IPS DF 19.7 (cell line): ENCODE measurements around the gene SLC12A7.
"Not testable (repeated sequence)": the region's sequence is repeated elsewhere in the genome, so short reads cannot be mapped to it uniquely, and the experiment has no call there.

Experiments
- DNase-seq: peaks from one replicate; pipeline ENCODE4 v3.0.0-alpha.2; 2013; ENCODE audit warnings: low read depth, low spot score

The SLC12A7 gene

GRCh38 chr5:1140818-1141189, 28.9 kb upstream of the SLC12A7 start:
- no peak for DNase-seq

GRCh38 chr5:1140171-1140817, 28.4 kb upstream of the SLC12A7 start:
- peak; percentile 28 for DNase-seq

- DNase-seq = no peak
Observed at GRCh38 chr5:1139331-1140170, 27.7 kb upstream of the SLC12A7 start.

- DNase-seq = no peak
Observed at GRCh38 chr5:1138445-1139245, 26.8 kb upstream of the SLC12A7 start.

- no peak for DNase-seq
Observed at GRCh38 chr5:1137567-1138444, 25.9 kb upstream of the SLC12A7 start.

GRCh38 chr5:1136814-1137213, 25.0 kb upstream of the SLC12A7 start:
- no peak for DNase-seq

- no peak for DNase-seq
Observed at GRCh38 chr5:1135696-1136525, 24.0 kb upstream of the SLC12A7 start.

- no peak for DNase-seq
Observed at GRCh38 chr5:1134478-1134877, 22.6 kb upstream of the SLC12A7 start.

GRCh38 chr5:1133510-1134201, 21.8 kb upstream of the SLC12A7 start:
- DNase-seq = no peak

- no peak for DNase-seq
Observed at GRCh38 chr5:1133108-1133507, 21.2 kb upstream of the SLC12A7 start.

- DNase-seq = no peak
Observed at GRCh38 chr5:1132570-1132969, 20.7 kb upstream of the SLC12A7 start.

GRCh38 chr5:1131726-1132125, 19.9 kb upstream of the SLC12A7 start:
- no peak for DNase-seq

- no peak for DNase-seq
Observed at GRCh38 chr5:1131191-1131621, 19.3 kb upstream of the SLC12A7 start.

- DNase-seq = no peak
Observed at GRCh38 chr5:1130218-1130946, 18.5 kb upstream of the SLC12A7 start.

GRCh38 chr5:1129711-1130055, 17.8 kb upstream of the SLC12A7 start:
- DNase-seq = no peak

- no peak for DNase-seq
Observed at GRCh38 chr5:1128977-1129710, 17.3 kb upstream of the SLC12A7 start.

GRCh38 chr5:1127959-1128785, 16.3 kb upstream of the SLC12A7 start:
- DNase-seq = no peak

- not testable (repeated sequence) for DNase-seq
Observed at GRCh38 chr5:1125695-1126094, 13.8 kb upstream of the SLC12A7 start.
